NT2/D1 (cell line): ENCODE results near the gene TGM1.

ENCODE experiments used
- SUZ12 ChIP-seq: IDR thresholded peaks from 2 replicates; pipeline ENCODE4 v1.6.1; 2011; ENCODE audit not compliant: insufficient read length, insufficient read depth; ENCODE audit errors: extremely low read depth
- YY1 ChIP-seq: IDR thresholded peaks from 2 replicates; pipeline ENCODE4 v1.6.1; 2011; ENCODE audit not compliant: insufficient read length, insufficient read depth
- ZNF274 ChIP-seq: IDR thresholded peaks from 2 replicates; pipeline ENCODE4 v1.6.1; 2011; ENCODE audit warnings: mild to moderate bottlenecking, low read depth, low read length

- TF ChIP-seq YY1 (no peak), ZNF274 (no peak), SUZ12 (no peak)
These were observed 13.6 kb downstream of the TGM1 start for GRCh38 chr14:24249230-24250021.
